Adrenal gland (tissue), 5 donors: Measurements from ENCODE around the gene GPR4.

Experiments used
- CTCF ChIP-seq, 6 experiments: fragments of 450-650 bp in 4 of 6; fragments of 200-600 bp in 2 of 6; sonication (generic) in 1 of 6; IDR thresholded peaks; 1 replicate in 5 of 6; 2 replicates in 1 of 6; pipeline versions ENCODE4 v1.5.1 to v1.8.0; 2016 to 2021; ENCODE audit warnings: antibody characterized with exemption in 6 of 6, mild to moderate bottlenecking in 2 of 6, moderate library complexity in 1 of 6
- POLR2A ChIP-seq, 2 donors: fragments of 450-650 bp; IDR thresholded peaks; one replicate each; pipeline ENCODE4 v1.6.1; 2017; ENCODE audit warnings: antibody characterized with exemption in 2 of 2, mild to moderate bottlenecking in 2 of 2, moderate library complexity in 1 of 2
- donor health status: DM: no; HTN: no; CAD: no.

- TF ChIP-seq CTCF (IDR thresholded peaks at IDR 0.05): no peak
- no peak for TF ChIP-seq POLR2A (IDR thresholded peaks at IDR 0.05)
Observed at GRCh38 chr19:45560686-45561085, 41.3 kb downstream of the GPR4 start.
